Loucy (cell line): Measurements from ENCODE around the gene PGRMC1.
A peak's percentile ranks its signal among the peaks of the same experiment; 100 is the strongest.

Experiments used
- H2AFZ ChIP-seq: fragments of 200-600 bp; sonication (generic); 2 replicates; pipeline ENCODE4 v1.6.0; 2016; ENCODE audit warnings: antibody characterized with exemption, mild to moderate bottlenecking, low read length, moderate library complexity
- H3F3A ChIP-seq: fragments of 200-600 bp; 2 replicates; pipeline ENCODE4 v1.6.0; 2016; ENCODE audit warnings: antibody characterized with exemption, low read depth, mild to moderate bottlenecking
- H3K27me3 ChIP-seq: fragments of 200-600 bp; sonication (generic); 2 replicates; pipeline ENCODE4 v1.6.1; 2014; ENCODE audit warnings: low read length, mild to moderate bottlenecking; ENCODE audit not compliant: insufficient read depth, poor library complexity, severe bottlenecking
- H3K36me3 ChIP-seq: fragments of 200-600 bp; sonication (generic); 2 replicates; pipeline ENCODE4 v1.6.1; 2016; ENCODE audit warnings: low read length; ENCODE audit not compliant: insufficient read depth
- H3K4me1 ChIP-seq: fragments of 200-600 bp; sonication (generic); 2 replicates; pipeline ENCODE4 v1.5.1; 2014; ENCODE audit warnings: low read length, mild to moderate bottlenecking; ENCODE audit not compliant: insufficient read depth, poor library complexity, severe bottlenecking
- H3K4me2 ChIP-seq: fragments of 200-600 bp; sonication (generic); 2 replicates; pipeline ENCODE4 v1.6.0; 2014; ENCODE audit warnings: antibody characterized with exemption, low read length, low read depth, mild to moderate bottlenecking; ENCODE audit not compliant: poor library complexity, severe bottlenecking
- H3K4me3 ChIP-seq: fragments of 200-600 bp; sonication (generic); 2 replicates; pipeline ENCODE4 v1.5.1; 2014; ENCODE audit warnings: low read length, mild to moderate bottlenecking, mixed read lengths; ENCODE audit not compliant: poor library complexity, severe bottlenecking
- H3K79me2 ChIP-seq: fragments of 200-600 bp; sonication (generic); 2 replicates; pipeline ENCODE4 v1.6.1; 2014; ENCODE audit warnings: low read length; ENCODE audit not compliant: insufficient read depth
- H3K9ac ChIP-seq: fragments of 200-600 bp; sonication (generic); 2 replicates; pipeline ENCODE4 v1.6.0; 2014; ENCODE audit warnings: mild to moderate bottlenecking, low read depth, low read length, moderate library complexity; ENCODE audit not compliant: poor library complexity, severe bottlenecking
- H3K9me2 ChIP-seq: fragments of 200-600 bp; sonication (generic); replicated peaks from 2 replicates; pipeline ENCODE4 v1.6.1; 2016; ENCODE audit warnings: low read depth, low read length, mixed read lengths
- H3K9me3 ChIP-seq: fragments of 200-600 bp; sonication (generic); 2 replicates; pipeline ENCODE4 v1.6.1; 2014; ENCODE audit warnings: mild to moderate bottlenecking, antibody characterized with exemption, low read length, low read depth; ENCODE audit not compliant: insufficient read depth
- H4K20me1 ChIP-seq: fragments of 200-600 bp; sonication (generic); 2 replicates; pipeline ENCODE4 v1.6.0; 2014; ENCODE audit warnings: antibody characterized with exemption, low read length, mild to moderate bottlenecking; ENCODE audit not compliant: insufficient read depth, poor library complexity, severe bottlenecking
- EZH2phosphoT487 ChIP-seq: fragments of 200-600 bp; IDR thresholded peaks from 2 replicates; pipeline ENCODE4 v1.6.1; 2018; ENCODE audit warnings: antibody characterized with exemption, mild to moderate bottlenecking, moderate library complexity, borderline replicate concordance
- TF ChIP-seq, protein P1 (sequence below): fragments of 200-600 bp; sonication (generic); conservative IDR thresholded peaks from 2 replicates; pipeline ENCODE4 v1.5.1; 2014; ENCODE audit warnings: mild to moderate bottlenecking, antibody characterized with exemption, low read length

The PGRMC1 gene

DNA sequence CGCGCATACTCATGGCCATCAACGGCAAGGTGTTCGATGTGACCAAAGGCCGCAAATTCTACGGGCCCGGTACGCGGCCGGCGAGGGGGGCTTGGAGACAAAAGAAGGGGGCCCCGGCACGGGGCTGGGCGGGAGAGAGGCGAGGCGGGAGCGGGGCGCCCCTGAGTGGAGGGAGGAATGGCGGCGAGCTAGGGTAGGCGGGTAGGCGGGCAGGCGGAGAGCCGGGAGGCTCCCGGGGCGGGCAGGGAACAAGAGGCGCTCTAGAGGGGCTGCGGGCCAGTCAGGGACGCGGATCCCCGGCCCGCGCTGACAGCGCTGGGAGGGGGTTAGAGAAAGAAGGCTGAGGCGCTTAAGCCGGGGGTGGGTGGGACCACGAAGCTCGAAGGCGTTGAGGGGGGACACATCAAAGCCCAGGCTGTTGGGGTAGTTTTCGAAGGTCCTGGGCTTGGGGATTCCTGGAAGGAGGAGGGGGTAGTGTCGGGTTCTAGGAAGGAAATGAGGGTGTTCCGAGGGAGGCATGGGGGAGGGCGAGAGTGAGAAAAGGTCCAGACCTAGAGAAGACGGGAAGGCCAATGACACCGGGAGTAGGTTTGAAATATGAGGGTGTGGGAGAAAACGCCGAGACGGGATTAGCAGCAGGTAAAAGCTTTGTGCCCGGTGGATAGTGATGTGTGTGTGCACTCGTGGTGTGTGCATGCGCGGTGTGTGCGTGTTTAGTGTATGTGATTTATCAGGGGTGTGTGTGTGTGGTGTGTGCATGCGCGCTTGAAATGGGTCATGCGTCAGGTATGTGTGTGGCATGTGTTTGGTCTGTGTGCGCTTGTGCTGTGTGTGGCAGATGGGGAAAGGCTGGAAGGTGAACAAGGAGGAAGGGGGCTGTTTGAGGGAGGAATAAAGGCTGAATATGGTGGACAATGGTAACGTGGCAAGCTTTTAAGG is 807 bp downstream of the PGRMC1 start:
- Histone ChIP-seq H3K9me2 (no peaks in the 10 kb centered on the region), H3F3A (no peaks in the 10 kb centered on the region), H4K20me1 (peaks cover 44% of the 10 kb centered on the region), H3K4me1 (peaks cover 34% of the 10 kb centered on the region), H3K27me3 (no peaks in the 10 kb centered on the region), H3K4me3 (peak overlapping the region; percentile 93), H3K9me3 (no peaks in the 10 kb centered on the region), H3K9ac (peak overlapping the region; percentile 92), H3K36me3 (no peaks in the 10 kb centered on the region), H3K79me2 (peaks cover 55% of the 10 kb centered on the region), H2AFZ (peak overlapping the region; percentile 76), H3K4me2 (peak overlapping the region; percentile 85)
- TF ChIP-seq EZH2phosphoT487, result no peak
- TF ChIP-seq, protein P1, sequence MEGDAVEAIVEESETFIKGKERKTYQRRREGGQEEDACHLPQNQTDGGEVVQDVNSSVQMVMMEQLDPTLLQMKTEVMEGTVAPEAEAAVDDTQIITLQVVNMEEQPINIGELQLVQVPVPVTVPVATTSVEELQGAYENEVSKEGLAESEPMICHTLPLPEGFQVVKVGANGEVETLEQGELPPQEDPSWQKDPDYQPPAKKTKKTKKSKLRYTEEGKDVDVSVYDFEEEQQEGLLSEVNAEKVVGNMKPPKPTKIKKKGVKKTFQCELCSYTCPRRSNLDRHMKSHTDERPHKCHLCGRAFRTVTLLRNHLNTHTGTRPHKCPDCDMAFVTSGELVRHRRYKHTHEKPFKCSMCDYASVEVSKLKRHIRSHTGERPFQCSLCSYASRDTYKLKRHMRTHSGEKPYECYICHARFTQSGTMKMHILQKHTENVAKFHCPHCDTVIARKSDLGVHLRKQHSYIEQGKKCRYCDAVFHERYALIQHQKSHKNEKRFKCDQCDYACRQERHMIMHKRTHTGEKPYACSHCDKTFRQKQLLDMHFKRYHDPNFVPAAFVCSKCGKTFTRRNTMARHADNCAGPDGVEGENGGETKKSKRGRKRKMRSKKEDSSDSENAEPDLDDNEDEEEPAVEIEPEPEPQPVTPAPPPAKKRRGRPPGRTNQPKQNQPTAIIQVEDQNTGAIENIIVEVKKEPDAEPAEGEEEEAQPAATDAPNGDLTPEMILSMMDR, result no peak

DNA sequence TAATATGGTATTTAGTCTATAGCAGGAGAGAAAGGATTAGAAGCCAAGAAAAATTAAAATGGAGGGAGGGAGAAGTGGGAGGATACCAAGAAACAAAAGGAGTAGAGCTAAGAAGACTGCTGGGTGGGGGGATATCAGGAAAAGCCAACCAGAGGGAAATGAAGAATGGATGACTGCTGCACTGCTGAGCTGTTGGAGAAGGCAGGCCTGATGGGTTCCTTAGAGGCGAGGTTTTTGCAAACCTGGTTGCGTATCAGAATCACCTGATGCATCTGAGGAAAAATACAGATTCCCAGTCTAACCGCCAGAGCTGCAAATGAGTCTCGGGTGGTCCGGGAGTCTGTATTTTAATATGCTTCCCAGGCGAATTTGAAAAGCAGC is 1.5 kb downstream of the PGRMC1 start:
- H3K79me2 ChIP-seq, result peaks cover 57% of the 10 kb centered on the region
- no peaks in the 10 kb centered on the region for H3K9me3 ChIP-seq
- peaks cover 35% of the 10 kb centered on the region for H3K4me1 ChIP-seq
- no peaks in the 10 kb centered on the region for H3K27me3 ChIP-seq
- no peaks in the 10 kb centered on the region for H3K9me2 ChIP-seq
- peak overlapping the region; percentile 92 for H3K9ac ChIP-seq
- TF ChIP-seq, protein P1, result no peak
- no peak for TF ChIP-seq EZH2phosphoT487
- H3K36me3 ChIP-seq, result peaks cover under 1% of the 10 kb centered on the region; the same call in 1 of the 2 replicates
- peaks cover 44% of the 10 kb centered on the region for H4K20me1 ChIP-seq
- H3K4me3 ChIP-seq, result peak overlapping the region; percentile 93
- no peaks in the 10 kb centered on the region for H3F3A ChIP-seq
- H3K4me2 ChIP-seq, result peak overlapping the region; percentile 85
- H2AFZ ChIP-seq, result no peak overlapping the region

DNA sequence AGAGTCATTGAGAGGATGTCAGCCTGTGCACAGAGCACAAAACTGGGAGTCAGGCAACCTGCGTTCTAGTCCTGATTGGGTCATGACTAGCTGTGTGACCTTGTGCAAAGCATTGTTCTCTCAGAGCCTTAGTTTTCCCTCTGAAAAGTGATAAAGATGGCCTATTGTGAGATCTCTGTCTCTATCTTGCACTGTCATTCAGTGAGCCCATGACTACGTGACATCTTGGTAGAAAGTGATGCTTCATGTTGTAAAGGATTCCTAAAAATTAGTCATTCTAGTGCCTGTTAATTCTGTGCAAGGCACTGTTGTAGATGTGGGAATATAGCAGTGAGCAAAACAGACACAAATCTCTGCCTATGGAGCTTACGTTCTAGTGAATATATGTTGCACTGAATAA is 2.5 kb downstream of the PGRMC1 start:
- H3K4me1 ChIP-seq, result peaks cover 35% of the 10 kb centered on the region
- H4K20me1 ChIP-seq, result peaks cover 44% of the 10 kb centered on the region
- H2AFZ ChIP-seq, result no peak overlapping the region
- H3K9ac ChIP-seq, result peak overlapping the region; percentile 43
- peak overlapping the region; percentile 93 for H3K4me3 ChIP-seq
- no peaks in the 10 kb centered on the region for H3K27me3 ChIP-seq
- H3K79me2 ChIP-seq, result peaks cover 61% of the 10 kb centered on the region
- TF ChIP-seq EZH2phosphoT487, result no peak
- TF ChIP-seq, protein P1, result no peak
- peak overlapping the region; percentile 85 for H3K4me2 ChIP-seq
- H3K9me2 ChIP-seq, result no peaks in the 10 kb centered on the region
- peaks cover 9% of the 10 kb centered on the region; the same call in 1 of the 2 replicates for H3K36me3 ChIP-seq
- H3K9me3 ChIP-seq, result no peaks in the 10 kb centered on the region
- H3F3A ChIP-seq, result no peaks in the 10 kb centered on the region
